C1 segment of cervical spinal cord (tissue), 14 donors: Measurements from ENCODE around the gene CFL2.
"Not testable (repeated sequence)": the region's sequence is repeated elsewhere in the genome, so short reads cannot be mapped to it uniquely, and the experiment has no call there.

ENCODE experiments used
- DNase-seq, 14 donors: peaks; one replicate each; lab custom pipeline; 2025; lab: John Stamatoyannopoulos, UW

CFL2 gene

GRCh38 chr14:34714320-34715126 is at the start of gene CFL2:
CFL2 (minus strand) TSS chr14:34714593; CDS start chr14:34714540, 53 bp downstream.
- DNase-seq: peak; percentile 6 to 93 (median 84)

GRCh38 chr14:34755215-34755614 is 40.8 kb upstream of the CFL2 start:
- DNase-seq: no peak

- no peak for DNase-seq
Observed at GRCh38 chr14:34754687-34755086, 40.3 kb upstream of the CFL2 start.

GRCh38 chr14:34750670-34751069 is 36.3 kb upstream of the CFL2 start:
- no peak for DNase-seq

- DNase-seq: no peak
Observed at GRCh38 chr14:34750233-34750632, 35.8 kb upstream of the CFL2 start.

GRCh38 chr14:34749408-34749807 is 35.0 kb upstream of the CFL2 start:
- no peak for DNase-seq

GRCh38 chr14:34742270-34743115 is 28.1 kb upstream of the CFL2 start:
- no peak for DNase-seq

GRCh38 chr14:34741840-34742239 is 27.4 kb upstream of the CFL2 start:
- no peak for DNase-seq

- DNase-seq: not testable (repeated sequence)
Observed at GRCh38 chr14:34740139-34740538, 25.7 kb upstream of the CFL2 start.

GRCh38 chr14:34737079-34737478 is 22.7 kb upstream of the CFL2 start:
- DNase-seq: not testable (repeated sequence)

GRCh38 chr14:34733245-34733644 is 18.9 kb upstream of the CFL2 start:
- no peak for DNase-seq

- no peak for DNase-seq
Observed at GRCh38 chr14:34732802-34733201, 18.4 kb upstream of the CFL2 start.

- no peak for DNase-seq
Observed at GRCh38 chr14:34723867-34724266, 9.5 kb upstream of the CFL2 start.

GRCh38 chr14:34722723-34723545 is 8.5 kb upstream of the CFL2 start:
- peak in 10 of 14 donors; percentile 1 to 73 (median 28) for DNase-seq

GRCh38 chr14:34721129-34721528 is 6.7 kb upstream of the CFL2 start:
- DNase-seq: no peak

- DNase-seq: no peak
Observed at GRCh38 chr14:34718750-34719304, 4.4 kb upstream of the CFL2 start.

GRCh38 chr14:34715127-34715863 is 902 bp upstream of the CFL2 start:
- DNase-seq: peak in 1 of 14 donors; percentile 47

- DNase-seq: peak in 2 of 14 donors; percentile 47 to 68
Observed at GRCh38 chr14:34713681-34714319, 593 bp downstream of the CFL2 start.

- no peak for DNase-seq
Observed at GRCh38 chr14:34713122-34713680, 1.2 kb downstream of the CFL2 start.
